NCI-H524 (cell line): Measurements from ENCODE around the gene PROS1.
A peak's percentile ranks its signal among the peaks of the same experiment; 100 is the strongest.
"Not testable (repeated sequence)": the region's sequence is repeated elsewhere in the genome, so short reads cannot be mapped to it uniquely, and the experiment has no call there.

Experiments used
- DNase-seq, 2 experiments: peaks; one replicate each; lab custom pipeline; 2025; lab: John Stamatoyannopoulos, UW

PROS1 gene

GRCh38 chr3:93969997-93970396, 3.7 kb downstream of the PROS1 start:
- DNase-seq, result no peak

- no peak for DNase-seq
These were observed 4.3 kb downstream of the PROS1 start for GRCh38 chr3:93969443-93969842.

GRCh38 chr3:93965106-93965505, 8.6 kb downstream of the PROS1 start:
- DNase-seq, result not testable (repeated sequence)

- no peak for DNase-seq
These were observed 10.9 kb downstream of the PROS1 start for GRCh38 chr3:93962798-93963197.

GRCh38 chr3:93961489-93961888, 12.2 kb downstream of the PROS1 start:
- DNase-seq, result no peak

GRCh38 chr3:93961026-93961425, 12.7 kb downstream of the PROS1 start:
- DNase-seq, result no peak

GRCh38 chr3:93949958-93950357, 23.7 kb downstream of the PROS1 start:
- DNase-seq, result peak in 1 of 2 experiments; percentile 41

GRCh38 chr3:93937485-93937884, 36.2 kb downstream of the PROS1 start:
- not testable (repeated sequence) for DNase-seq

GRCh38 chr3:93936549-93936948, 37.1 kb downstream of the PROS1 start:
- DNase-seq, result no peak

GRCh38 chr3:93934366-93935046, 39.2 kb downstream of the PROS1 start:
- no peak for DNase-seq

- no peak for DNase-seq
These were observed 42.0 kb downstream of the PROS1 start for GRCh38 chr3:93931597-93932229.

GRCh38 chr3:93930041-93930440, 43.7 kb downstream of the PROS1 start:
- DNase-seq, result no peak

- no peak for DNase-seq
These were observed 46.9 kb downstream of the PROS1 start for GRCh38 chr3:93926789-93927188.

GRCh38 chr3:93924491-93924890, 49.2 kb downstream of the PROS1 start:
- no peak for DNase-seq

GRCh38 chr3:93923006-93923405, 50.7 kb downstream of the PROS1 start:
- DNase-seq, result no peak

- DNase-seq, result peak in 1 of 2 experiments; percentile 13
These were observed 56.1 kb downstream of the PROS1 start for GRCh38 chr3:93917546-93918029.

GRCh38 chr3:93913623-93914022, 60.1 kb downstream of the PROS1 start:
- not testable (repeated sequence) for DNase-seq

GRCh38 chr3:93911206-93911605, 62.5 kb downstream of the PROS1 start:
- no peak for DNase-seq

GRCh38 chr3:93910097-93910496, 63.6 kb downstream of the PROS1 start:
- no peak for DNase-seq

- no peak for DNase-seq
These were observed 66.6 kb downstream of the PROS1 start for GRCh38 chr3:93907132-93907531.

GRCh38 chr3:93906245-93906644, 67.5 kb downstream of the PROS1 start:
- DNase-seq, result peak in 1 of 2 experiments; percentile 38

- no peak for DNase-seq
These were observed 69.1 kb downstream of the PROS1 start for GRCh38 chr3:93904568-93904967.

GRCh38 chr3:93878250-93879017, 95.3 kb downstream of the PROS1 start:
- not testable (repeated sequence) for DNase-seq
